A673 (cell line): ENCODE results near the gene CAPN5. TPM values are rescaled to one million over a fixed set of nuclear protein-coding genes. Genes with fewer than 3 reads are reported as not detected.

ENCODE experiments used
- BruUV-seq: library from RNA; stranded (reverse); fragments of 400-500 nt; replicated peaks from 2 replicates; lab custom pipeline; 2021; lab: Mats Ljungman, UMichigan
- CTCF ChIA-PET: fragments of 300-600 bp; sonication (Branson Sonifier 250); formaldehyde crosslinking; loops from one replicate; lab custom pipeline; 2022; ENCODE audit warnings: antibody characterized with exemption; lab: Charles Lee
- POLR2A ChIA-PET: fragments of 300-600 bp; sonication (Branson Sonifier 250); formaldehyde crosslinking; loops from one replicate; lab custom pipeline; 2022; ENCODE audit warnings: antibody characterized with exemption; ENCODE audit not compliant: low non-redundant PET; lab: Charles Lee
- DNase-seq: peaks from one replicate; pipeline ENCODE4 v3.0.0-alpha.2; 2015; ENCODE audit warnings: low spot score
- H3K27ac ChIP-seq: fragments of 200-600 bp; sonication (generic); 2 replicates; pipeline ENCODE4 v1.5.1; 2016; ENCODE audit warnings: mixed run types, low read depth, mild to moderate bottlenecking, mixed read lengths, antibody characterized with exemption, low read length; ENCODE audit not compliant: poor library complexity, severe bottlenecking
- H3K27me3 ChIP-seq: fragments of 200-600 bp; sonication (generic); replicated peaks from 2 replicates; pipeline ENCODE4 v1.6.1; 2017; ENCODE audit warnings: mixed run types, low read depth, mild to moderate bottlenecking, mixed read lengths, antibody characterized with exemption, low read length; ENCODE audit not compliant: insufficient read depth, poor library complexity
- H3K36me3 ChIP-seq: fragments of 200-600 bp; sonication (generic); 2 replicates; pipeline ENCODE4 v1.6.1; 2016; ENCODE audit warnings: mixed run types, mild to moderate bottlenecking, mixed read lengths, antibody characterized with exemption, low read length; ENCODE audit not compliant: insufficient read depth, poor library complexity, severe bottlenecking
- H3K4me1 ChIP-seq: fragments of 200-600 bp; sonication (generic); 2 replicates; pipeline ENCODE4 v1.6.1; 2017; ENCODE audit warnings: mixed run types, mild to moderate bottlenecking, mixed read lengths, antibody characterized with exemption, low read length; ENCODE audit not compliant: insufficient read depth, poor library complexity, severe bottlenecking
- H3K4me3 ChIP-seq: fragments of 200-600 bp; sonication (generic); 2 replicates; pipeline ENCODE4 v1.5.1; 2016; ENCODE audit warnings: low read depth, mixed run types, mild to moderate bottlenecking, mixed read lengths, low read length; ENCODE audit not compliant: poor library complexity, severe bottlenecking
- H3K9me3 ChIP-seq: fragments of 200-600 bp; sonication (generic); 2 replicates; pipeline ENCODE4 v1.6.1; 2016; ENCODE audit warnings: mixed run types, low read depth, mild to moderate bottlenecking, mixed read lengths, antibody characterized with exemption, low read length; ENCODE audit not compliant: poor library complexity, severe bottlenecking
- CTCF ChIP-seq: fragments of 300-800, 200-600 bp; sonication (generic); conservative IDR thresholded peaks from 2 replicates; pipeline ENCODE4 v1.5.1; 2017; ENCODE audit warnings: low read depth, mild to moderate bottlenecking, antibody characterized with exemption, low read length, moderate library complexity, mixed read lengths
- EZH2 ChIP-seq: fragments of 200-600 bp; sonication (generic); IDR thresholded peaks from 2 replicates; pipeline ENCODE4 v1.6.1; 2017; ENCODE audit warnings: borderline replicate concordance, low read depth, mild to moderate bottlenecking, mixed read lengths, antibody characterized with exemption, low read length; ENCODE audit not compliant: poor library complexity, severe bottlenecking
- intact Hi-C: fragments of 100-400 bp; cut with micrococcal nuclease; formaldehyde crosslinking; loops from one replicate; pipeline ENCODE4 v1.10.0; 2022; ENCODE audit not compliant: unreplicated experiment
- total RNA-seq: library from RNA; stranded (reverse); gene quantifications from 2 replicates; pipeline ENCODE4 v1.2.3, GENCODE V29; 2021

CAPN5 gene
- total RNA-seq, 1 experiment from 2014 or later = 4.3 TPM

- TF ChIP-seq CTCF (no peak), EZH2 (no peak)
- Histone ChIP-seq H3K27ac (no peak overlapping the region), H3K36me3 (no peaks in the 10 kb centered on the region), H3K27me3 (no peaks in the 10 kb centered on the region), H3K9me3 (no peaks in the 10 kb centered on the region), H3K4me3 (no peak overlapping the region), H3K4me1 (peaks cover 6% of the 10 kb centered on the region)
- DNase-seq = no peak
- CTCF ChIA-PET = no interaction called here
- BruUV-seq = no TSS peak
- POLR2A ChIA-PET = no interaction called here
- intact Hi-C loops = no loop called here
These were observed 45.2 kb downstream of the CAPN5 start for GRCh38 chr11:77111946-77112345.

- ChIA-PET POLR2A (no interaction called here), CTCF (no interaction called here)
- TF ChIP-seq EZH2 (no peak), CTCF (no peak)
- no peak overlapping the region for H3K27ac ChIP-seq
- no peaks in the 10 kb centered on the region for H3K9me3 ChIP-seq
- H3K4me3 ChIP-seq = no peak overlapping the region
- H3K4me1 ChIP-seq = peaks cover 5% of the 10 kb centered on the region
- no peaks in the 10 kb centered on the region for H3K27me3 ChIP-seq
- intact Hi-C loops = no loop called here
- no peaks in the 10 kb centered on the region for H3K36me3 ChIP-seq
- no TSS peak for BruUV-seq
- no peak for DNase-seq
These were observed 46.0 kb downstream of the CAPN5 start for GRCh38 chr11:77112641-77113381.

GRCh38 chr11:77113382-77114088 lies 46.8 kb downstream of the CAPN5 start:
- H3K36me3 ChIP-seq = no peaks in the 10 kb centered on the region
- H3K4me3 ChIP-seq = no peak overlapping the region
- no TSS peak for BruUV-seq
- CTCF ChIA-PET = no interaction called here
- DNase-seq = peak; percentile 34
- no peaks in the 10 kb centered on the region for H3K27me3 ChIP-seq
- no peak overlapping the region for H3K27ac ChIP-seq
- no peaks in the 10 kb centered on the region for H3K9me3 ChIP-seq
- H3K4me1 ChIP-seq = no peaks in the 10 kb centered on the region
- POLR2A ChIA-PET = no interaction called here
- intact Hi-C loops = no loop called here
- TF ChIP-seq EZH2 = no peak
- TF ChIP-seq CTCF = peak; percentile 64
